HepG2 (cell line): Measurements from ENCODE around the gene SOBP. TPM values are rescaled to one million over a fixed set of nuclear protein-coding genes. Genes with fewer than 3 reads are reported as not detected.
A peak's percentile ranks its signal among the peaks of the same experiment; 100 is the strongest.

Source experiments
- BRCA1 ChIP-seq: sonication (generic); formaldehyde crosslinking; IDR thresholded peaks from 2 replicates; pipeline ENCODE4 v1.4.0; 2020; ENCODE audit warnings: missing genetic modification reagents
- BRD4 ChIP-seq: sonication (generic); formaldehyde crosslinking; IDR thresholded peaks from 2 replicates; pipeline ENCODE4 v1.4.0; 2020; ENCODE audit warnings: missing genetic modification reagents
- CBX2 ChIP-seq, 2 experiments: fragments of 200-600 bp in 1 of 2; sonication (generic); formaldehyde crosslinking in 1 of 2; IDR thresholded peaks; 2 replicates each; pipeline versions ENCODE4 v1.7.0 to v1.8.1; 2018 to 2022; ENCODE audit warnings: low read depth in 2 of 2, low read length in 1 of 2, mild to moderate bottlenecking in 1 of 2, missing genetic modification reagents in 1 of 2
- CHD2 ChIP-seq: IDR thresholded peaks from 2 replicates; pipeline ENCODE4 v1.6.1; 2011; ENCODE audit warnings: low read depth, low read length, improper control_type of control experiment
- IRF9 ChIP-seq: sonication (generic); formaldehyde crosslinking; IDR thresholded peaks from 2 replicates; pipeline ENCODE4 v1.8.0; 2022; ENCODE audit warnings: missing genetic modification reagents, mild to moderate bottlenecking, borderline replicate concordance
- KLF13 ChIP-seq: sonication (generic); formaldehyde crosslinking; IDR thresholded peaks from 2 replicates; pipeline ENCODE4 v1.4.0; 2020; ENCODE audit warnings: mild to moderate bottlenecking, missing genetic modification reagents
- MXD1 ChIP-seq: sonication (generic); formaldehyde crosslinking; IDR thresholded peaks from 2 replicates; pipeline ENCODE4 v1.4.0; 2020; ENCODE audit warnings: mild to moderate bottlenecking, missing genetic modification reagents
- PAXIP1 ChIP-seq: sonication (generic); formaldehyde crosslinking; conservative IDR thresholded peaks from 2 replicates; pipeline ENCODE4 v1.4.0; 2020; ENCODE audit warnings: mild to moderate bottlenecking, missing genetic modification reagents, moderate library complexity
- PRDM15 ChIP-seq: sonication (generic); formaldehyde crosslinking; IDR thresholded peaks from 2 replicates; pipeline ENCODE4 v1.4.0; 2020; ENCODE audit warnings: missing genetic modification reagents
- RCOR2 ChIP-seq: IDR thresholded peaks from 2 replicates; pipeline ENCODE4 v1.6.1; 2016; ENCODE audit warnings: missing biosample characterization, missing genetic modification reagents
- SMAD1 ChIP-seq: sonication (generic); formaldehyde crosslinking; IDR thresholded peaks from 2 replicates; pipeline ENCODE4 v1.4.0; 2020; ENCODE audit warnings: missing genetic modification reagents, low read depth, mild to moderate bottlenecking, borderline replicate concordance
- THAP8 ChIP-seq: sonication (generic); formaldehyde crosslinking; IDR thresholded peaks from 2 replicates; pipeline ENCODE4 v1.5.1; 2020; ENCODE audit warnings: missing genetic modification reagents, mild to moderate bottlenecking, borderline replicate concordance
- USF2 ChIP-seq, 2 experiments: sonication (generic) in 1 of 2; formaldehyde crosslinking in 1 of 2; IDR thresholded peaks; 2 replicates each; pipeline versions ENCODE4 v1.5.1 to v1.6.1; 2011 to 2020; ENCODE audit warnings: borderline replicate concordance in 1 of 2, low read depth in 1 of 2, low read length in 1 of 2, mild to moderate bottlenecking in 1 of 2, missing genetic modification reagents in 1 of 2, moderate library complexity in 1 of 2
- ZNF260 ChIP-seq: sonication (generic); formaldehyde crosslinking; IDR thresholded peaks from 2 replicates; pipeline ENCODE4 v1.4.0; 2020; ENCODE audit warnings: missing genetic modification reagents, low read depth, mild to moderate bottlenecking, borderline replicate concordance
- ZNF792 ChIP-seq: IDR thresholded peaks from 2 replicates; pipeline ENCODE4 v1.6.1; 2016
- ZSCAN25 ChIP-seq: sonication (generic); formaldehyde crosslinking; IDR thresholded peaks from 2 replicates; pipeline ENCODE4 v1.8.0; 2022; ENCODE audit warnings: mild to moderate bottlenecking, missing genetic modification reagents
- polyA plus RNA-seq, 8 experiments: library from polyadenylated mRNA; depleted of rRNA in 3 of 8; stranded (reverse) in 7 of 8; unstranded in 1 of 8; fragments of >200 nt; fragmentation: Illumina TruSeq in 4 of 8; extraction: Trizol in 4 of 8; gene quantifications; 2 replicates each; pipeline versions ENCODE4 v1.2.1 to v1.2.3, GENCODE V29; 2011 to 2016; ENCODE audit warnings: low read depth in 4 of 8, missing spikeins in 1 of 8, mixed read lengths in 1 of 8; ENCODE audit not compliant: insufficient read depth in 1 of 8
- total RNA-seq, 5 experiments: library from RNA; depleted of rRNA; stranded (reverse); fragments of >200 nt; fragmentation: Illumina TruSeq; extraction: Trizol; gene quantifications; 2 replicates each; pipeline ENCODE4 v1.2.3, GENCODE V29; 2016; ENCODE audit warnings: low read depth in 1 of 5

Gene SOBP
- total and polyA plus RNA-seq, 2 of the 13 experiments (the other 11 are each of a cell fraction or from before 2014, with no cell fraction given), result 1.5 to 6.9 TPM

- TF ChIP-seq PAXIP1 (CRISPR knock-in tag) (no peak), CBX2 (IDR thresholded peaks at IDR 0.05; ENCODE audit: low read depth, low read length) (no peak), CBX2 (CRISPR knock-in tag; IDR thresholded peaks at IDR 0.05; ENCODE audit: low read depth) (no peak), CHD2 (no peak), PRDM15 (CRISPR knock-in tag) (no peak), ZSCAN25 (CRISPR knock-in tag) (0 out of 2 replicates have a peak, but pooled peaks have one; percentile 20), IRF9 (CRISPR knock-in tag) (no peak), THAP8 (no peak), RCOR2 (no peak), ZNF792 (CRISPR knock-in tag) (no peak), USF2 (IDR thresholded peaks at IDR 0.05; ENCODE audit: low read depth, low read length) (no peak), USF2 (CRISPR knock-in tag; IDR thresholded peaks at IDR 0.05; ENCODE audit: borderline replicate concordance) (no peak), MXD1 (no peak), BRCA1 (no peak), KLF13 (CRISPR knock-in tag) (no peak), SMAD1 (no peak), ZNF260 (CRISPR knock-in tag) (no peak), BRD4 (CRISPR knock-in tag) (peak; percentile 19; the same call in 1 of the 2 replicates)
Measured at GRCh38 chr6:107458672-107459282, 31.1 kb upstream of the SOBP start (continued).
